NB4 (cell line): ENCODE data around the gene SLC25A15.
A peak's percentile ranks its signal among the peaks of the same experiment; 100 is the strongest.

Source experiments
- POLR2A ChIP-seq: IDR thresholded peaks from 2 replicates; pipeline ENCODE4 v1.6.1; 2011; ENCODE audit warnings: mild to moderate bottlenecking; ENCODE audit not compliant: insufficient read length; ENCODE audit errors: extremely low read depth
- TF ChIP-seq, protein P1 (sequence below): IDR thresholded peaks from one replicate; pipeline ENCODE4 v1.5.1; 2012; ENCODE audit warnings: low read depth, low read length

DNA sequence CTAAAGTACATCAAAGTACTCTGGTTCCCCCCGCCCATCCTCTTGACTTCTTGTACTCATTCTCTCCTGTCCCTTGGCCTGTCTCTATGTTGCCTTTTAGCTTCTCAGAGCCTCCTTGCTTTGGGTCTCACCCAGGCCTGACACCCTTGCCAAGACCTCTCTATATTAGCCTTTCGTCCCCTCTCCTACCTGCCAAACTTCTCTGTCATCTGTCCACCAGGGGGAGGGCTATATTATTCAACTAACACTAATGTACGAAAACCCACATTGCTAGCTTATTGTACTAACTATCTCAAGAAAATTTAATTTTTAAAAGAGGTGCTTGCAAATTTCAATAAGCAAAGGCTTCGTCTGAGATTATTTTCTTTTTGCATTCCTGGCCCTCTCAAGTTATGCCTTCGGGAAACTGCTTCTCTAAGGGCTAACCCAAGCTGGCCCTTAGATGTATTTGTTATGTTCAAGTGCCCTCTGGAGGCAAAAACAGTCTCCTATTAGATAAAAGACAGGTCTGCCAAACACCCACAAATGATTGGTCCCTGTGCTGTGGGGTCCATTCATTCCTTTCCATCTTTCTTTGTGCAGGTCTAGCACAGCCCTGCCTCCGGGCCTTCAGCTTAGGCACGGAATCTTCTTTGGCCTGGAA, 12.1 kb upstream of the SLC25A15 start:
- TF ChIP-seq, protein P1, sequence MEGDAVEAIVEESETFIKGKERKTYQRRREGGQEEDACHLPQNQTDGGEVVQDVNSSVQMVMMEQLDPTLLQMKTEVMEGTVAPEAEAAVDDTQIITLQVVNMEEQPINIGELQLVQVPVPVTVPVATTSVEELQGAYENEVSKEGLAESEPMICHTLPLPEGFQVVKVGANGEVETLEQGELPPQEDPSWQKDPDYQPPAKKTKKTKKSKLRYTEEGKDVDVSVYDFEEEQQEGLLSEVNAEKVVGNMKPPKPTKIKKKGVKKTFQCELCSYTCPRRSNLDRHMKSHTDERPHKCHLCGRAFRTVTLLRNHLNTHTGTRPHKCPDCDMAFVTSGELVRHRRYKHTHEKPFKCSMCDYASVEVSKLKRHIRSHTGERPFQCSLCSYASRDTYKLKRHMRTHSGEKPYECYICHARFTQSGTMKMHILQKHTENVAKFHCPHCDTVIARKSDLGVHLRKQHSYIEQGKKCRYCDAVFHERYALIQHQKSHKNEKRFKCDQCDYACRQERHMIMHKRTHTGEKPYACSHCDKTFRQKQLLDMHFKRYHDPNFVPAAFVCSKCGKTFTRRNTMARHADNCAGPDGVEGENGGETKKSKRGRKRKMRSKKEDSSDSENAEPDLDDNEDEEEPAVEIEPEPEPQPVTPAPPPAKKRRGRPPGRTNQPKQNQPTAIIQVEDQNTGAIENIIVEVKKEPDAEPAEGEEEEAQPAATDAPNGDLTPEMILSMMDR = peak; percentile 28
- no peak for TF ChIP-seq POLR2A
